Measurements from ENCODE around the gene FASTKD3.

The FASTKD3 gene

DNA sequence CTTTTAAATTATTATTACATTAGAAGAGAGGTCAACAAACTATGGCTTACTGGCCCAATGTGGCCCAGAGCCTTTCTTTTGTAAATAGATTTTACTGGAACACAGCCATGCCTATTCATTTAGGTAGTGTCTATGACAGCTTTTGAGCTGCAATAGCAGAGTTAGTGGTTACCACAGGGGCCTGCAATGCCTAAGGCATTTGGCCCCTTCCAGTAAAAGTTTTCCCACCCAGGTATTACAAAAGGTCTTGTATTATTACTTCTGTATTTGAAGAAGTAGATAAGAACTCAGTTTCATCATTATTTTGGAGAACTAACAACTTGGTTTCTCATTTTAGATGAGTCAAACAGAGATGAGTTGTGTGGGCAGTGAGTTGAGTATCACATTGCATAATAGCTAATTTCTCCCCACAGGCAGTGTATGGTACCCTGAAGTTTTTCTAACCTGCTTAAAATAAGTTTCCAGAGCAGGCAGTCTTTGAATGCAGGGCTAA is 9.6 kb upstream of the FASTKD3 start:
- DNase-seq (ENCODE audit: low read depth, low spot score), result no peak

DNA sequence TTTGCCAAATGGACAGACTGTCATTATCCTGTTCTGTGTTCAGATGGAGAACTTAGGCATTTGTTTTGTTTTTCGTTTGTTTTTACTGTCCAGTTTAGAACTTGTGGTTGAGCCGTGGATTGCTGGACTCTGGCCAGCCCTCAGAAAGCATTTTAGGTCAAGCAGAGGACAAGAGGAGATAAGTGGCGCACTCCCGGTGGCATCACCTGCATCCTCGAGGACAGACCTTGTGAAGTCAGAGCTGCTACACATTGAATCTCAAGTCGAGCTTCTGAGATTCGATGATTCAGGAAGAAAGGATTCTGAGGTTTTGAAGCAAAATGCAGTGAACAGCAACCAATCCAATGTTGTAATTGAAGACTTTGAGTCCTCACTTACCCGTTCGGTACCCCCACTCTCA is 9.0 kb upstream of the FASTKD3 start:
- DNase-seq (ENCODE audit: low read depth, low spot score), result no peak

DNA sequence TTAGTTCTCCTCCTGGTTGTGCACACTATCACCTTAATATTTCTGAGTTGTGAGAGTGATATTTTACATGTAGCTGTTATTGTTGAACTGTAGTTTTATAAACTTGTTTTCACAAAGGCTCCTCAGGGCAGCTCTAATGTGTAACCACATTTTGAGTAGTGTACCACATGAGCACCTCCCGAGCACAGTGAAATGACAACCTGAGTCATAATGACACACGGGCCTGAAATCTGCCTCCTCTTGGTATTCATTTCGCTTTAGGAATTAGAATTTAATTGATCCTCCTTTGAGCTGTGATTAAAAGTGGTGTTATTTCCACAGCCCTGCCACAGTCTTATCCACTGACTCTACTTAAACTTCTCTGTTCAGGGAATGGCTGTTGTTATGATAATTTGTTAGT is 8.0 kb upstream of the FASTKD3 start:
- no peak for DNase-seq (ENCODE audit: low read depth, low spot score)

- DNase-seq (ENCODE audit: low read depth, low spot score), result no peak
Observed at GRCh38 chr5:7875151-7875550, 6.3 kb upstream of the FASTKD3 start.

DNA sequence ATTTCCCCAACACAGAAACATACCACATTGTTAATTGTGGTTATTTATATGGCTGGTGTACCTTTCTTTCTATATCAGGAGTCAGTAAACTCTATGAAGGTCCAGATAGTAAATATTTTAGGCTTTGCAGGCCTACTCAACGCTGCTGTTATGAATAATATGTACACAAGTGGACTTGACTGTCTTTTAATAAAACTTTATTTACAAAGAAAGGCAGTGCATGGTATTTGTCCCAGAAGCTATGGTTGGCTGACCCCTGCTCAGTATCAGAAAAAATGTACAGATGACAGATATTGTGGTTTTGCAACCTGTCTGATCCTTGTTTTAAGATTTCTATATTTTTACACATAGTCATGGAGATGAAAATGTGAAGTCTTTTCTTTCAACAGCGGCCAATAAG is 5.8 kb upstream of the FASTKD3 start:
- DNase-seq (ENCODE audit: low read depth, low spot score), result no peak

DNA sequence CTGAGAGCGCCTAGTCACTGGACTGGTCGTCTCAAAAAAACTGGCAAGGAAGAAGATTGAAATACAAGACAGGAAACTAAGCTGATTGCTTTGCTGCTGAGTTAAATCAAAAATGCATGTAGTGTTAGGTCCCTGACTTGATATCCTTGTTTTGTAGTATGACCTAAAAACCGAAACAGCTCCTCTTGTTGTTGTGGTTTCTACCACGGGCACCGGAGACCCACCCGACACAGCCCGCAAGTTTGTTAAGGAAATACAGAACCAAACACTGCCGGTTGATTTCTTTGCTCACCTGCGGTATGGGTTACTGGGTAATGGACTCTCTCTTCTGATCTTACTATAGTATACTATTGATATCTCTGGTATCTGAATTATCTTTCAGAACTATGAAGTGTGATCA is 4.4 kb upstream of the FASTKD3 start:
- DNase-seq (ENCODE audit: low read depth, low spot score), result no peak

GRCh38 chr5:7872517-7873130 is 3.8 kb upstream of the FASTKD3 start:
- DNase-seq (ENCODE audit: low read depth, low spot score), result no peak

DNA sequence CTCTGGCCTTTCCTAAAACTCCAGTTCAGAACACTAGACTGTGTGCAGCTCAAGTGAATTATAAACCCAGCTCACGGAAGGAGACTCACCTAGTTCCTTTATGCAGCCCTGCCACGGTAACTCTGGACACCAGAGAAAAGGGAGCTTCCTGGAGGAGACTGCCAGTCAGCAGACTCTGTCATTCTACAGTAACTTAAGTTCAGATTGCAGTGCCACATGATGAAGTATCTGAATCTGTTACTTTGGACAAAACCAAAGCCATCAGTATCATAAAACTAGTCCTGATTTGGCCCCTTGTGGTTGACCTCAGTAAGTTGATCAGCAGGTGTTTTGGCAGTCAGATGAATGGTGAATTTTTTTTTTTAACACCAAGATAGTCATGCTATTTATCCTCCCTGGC is 2.8 kb upstream of the FASTKD3 start:
- DNase-seq (ENCODE audit: low read depth, low spot score), result no peak

DNA sequence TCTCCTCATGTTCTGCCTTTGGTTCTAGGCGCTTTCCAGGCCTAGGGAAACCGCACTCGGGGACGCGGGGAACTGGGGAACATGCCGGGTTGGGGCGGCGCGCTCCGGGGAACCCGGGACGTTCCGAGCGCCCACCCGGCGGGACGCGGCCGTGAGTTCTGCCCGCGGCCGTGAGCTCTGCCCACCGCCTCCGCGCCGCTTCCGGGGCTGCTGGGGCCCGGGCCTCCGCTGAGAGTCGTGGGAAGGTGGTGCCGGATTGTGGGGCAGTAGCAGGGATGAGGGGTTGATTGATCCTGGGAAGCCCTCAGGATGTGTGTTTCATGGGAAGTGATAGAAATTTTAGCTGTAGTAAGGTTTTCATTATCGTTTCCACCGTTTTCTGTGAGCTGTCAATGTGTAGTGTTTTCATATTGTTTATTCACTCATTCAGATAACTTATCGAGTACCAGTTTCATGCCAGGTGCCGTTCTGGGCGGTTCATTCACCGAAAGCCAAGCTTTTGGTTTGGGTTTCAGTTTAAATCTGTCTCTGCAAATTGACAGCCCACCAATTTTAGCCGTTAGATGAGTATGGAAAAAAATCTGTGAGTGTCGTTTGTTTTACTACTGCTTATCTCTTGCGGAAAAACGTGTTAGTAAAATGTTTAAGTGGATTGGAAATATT is 774 bp upstream of the FASTKD3 start:
- peak; percentile 19 for DNase-seq (ENCODE audit: low read depth, low spot score)

DNA sequence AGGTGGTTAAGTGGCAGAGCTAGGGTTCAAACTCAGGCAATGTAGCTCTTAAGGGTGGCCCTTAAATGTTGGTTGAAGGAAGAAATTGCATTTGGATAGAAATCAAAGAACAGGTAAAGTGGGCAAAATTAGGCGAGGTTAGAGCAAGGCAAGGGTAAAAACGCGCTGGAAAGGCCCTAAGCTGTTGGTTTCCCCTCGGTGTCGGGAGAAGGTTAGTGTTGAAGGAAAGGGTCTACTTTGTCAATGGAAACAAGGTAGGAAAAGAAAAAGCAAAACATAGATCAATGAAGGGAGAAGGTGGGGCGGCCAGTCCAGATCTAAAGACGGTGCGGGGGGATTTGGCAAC is 431 bp downstream of the FASTKD3 start:
- DNase-seq (ENCODE audit: low read depth, low spot score), result no peak

- DNase-seq (ENCODE audit: low read depth, low spot score), result no peak
Observed at GRCh38 chr5:7867260-7867659, 1.6 kb downstream of the FASTKD3 start.

DNA sequence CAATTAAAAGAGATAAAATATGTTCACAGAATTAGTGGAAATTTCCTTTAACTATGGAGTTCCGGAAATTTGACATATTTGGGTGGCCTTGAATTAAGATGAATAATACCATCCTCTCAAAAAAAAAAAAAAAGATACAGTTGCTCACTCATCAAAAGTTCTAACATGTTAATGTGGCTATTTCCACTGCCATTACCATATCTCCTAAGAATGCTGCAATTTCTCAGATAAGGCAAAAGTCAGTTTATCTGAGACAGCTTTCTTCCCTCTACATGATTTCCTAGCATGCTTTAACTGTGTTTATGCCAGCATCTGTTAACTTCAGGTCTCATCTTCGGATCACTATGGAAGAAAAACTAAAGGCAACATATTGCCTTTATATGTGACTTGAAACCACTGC is 2.6 kb downstream of the FASTKD3 start:
- no peak for DNase-seq (ENCODE audit: low read depth, low spot score)

DNA sequence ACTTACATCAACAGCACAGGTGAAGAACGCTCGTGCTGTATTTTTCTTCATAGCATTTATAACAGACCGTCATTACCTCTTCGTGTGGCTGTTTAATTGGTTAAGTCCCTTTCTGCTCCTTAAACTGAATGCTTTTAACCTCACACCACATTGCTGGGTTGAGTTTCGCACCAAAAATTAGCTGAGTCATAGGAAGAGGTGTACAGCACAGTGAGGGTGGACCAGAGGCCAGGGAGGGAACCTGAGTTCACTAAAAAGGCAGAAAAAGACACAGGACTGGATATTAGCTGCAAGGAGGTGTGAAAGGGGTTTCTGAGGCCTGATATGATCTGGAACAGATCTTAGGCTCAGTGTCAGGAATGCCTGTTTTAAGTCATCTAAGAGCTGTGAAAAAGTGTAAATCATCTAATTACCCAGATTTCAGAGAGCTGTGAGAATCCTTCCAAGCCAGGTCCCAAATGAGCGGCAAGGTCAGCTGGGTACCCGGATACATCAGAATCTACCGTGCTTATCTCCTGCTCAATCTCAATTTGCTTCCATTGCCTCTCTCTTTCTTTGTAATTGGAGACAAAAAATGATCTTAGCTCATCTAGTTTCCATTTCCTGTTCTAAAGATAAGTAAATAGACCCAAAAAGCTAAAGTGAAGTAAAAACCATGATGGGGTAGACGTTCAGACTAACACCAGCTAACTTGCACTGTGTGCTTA is 10.8 kb downstream of the FASTKD3 start:
- no peak for DNase-seq (ENCODE audit: low read depth, low spot score)

DNA sequence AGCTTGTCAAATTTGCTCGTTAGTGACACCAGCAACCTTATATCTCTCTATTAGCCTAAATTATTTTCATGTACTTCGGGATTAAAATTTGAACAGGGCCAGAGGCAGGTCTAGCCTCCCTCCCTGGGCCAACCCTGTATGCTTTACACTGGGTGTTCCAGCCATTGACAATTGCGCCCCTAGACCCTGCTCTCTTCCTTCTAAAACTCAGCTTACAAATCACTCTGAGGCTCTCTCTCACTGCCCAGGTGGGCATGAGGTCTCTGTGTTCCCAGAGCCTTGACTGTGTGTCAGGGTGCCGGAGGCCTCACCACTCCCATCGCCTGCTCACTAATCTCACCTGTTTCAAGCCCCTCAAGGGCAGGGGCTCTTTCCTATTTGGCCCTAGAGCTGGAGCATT is 11.5 kb downstream of the FASTKD3 start:
- DNase-seq (ENCODE audit: low read depth, low spot score), result no peak

DNA sequence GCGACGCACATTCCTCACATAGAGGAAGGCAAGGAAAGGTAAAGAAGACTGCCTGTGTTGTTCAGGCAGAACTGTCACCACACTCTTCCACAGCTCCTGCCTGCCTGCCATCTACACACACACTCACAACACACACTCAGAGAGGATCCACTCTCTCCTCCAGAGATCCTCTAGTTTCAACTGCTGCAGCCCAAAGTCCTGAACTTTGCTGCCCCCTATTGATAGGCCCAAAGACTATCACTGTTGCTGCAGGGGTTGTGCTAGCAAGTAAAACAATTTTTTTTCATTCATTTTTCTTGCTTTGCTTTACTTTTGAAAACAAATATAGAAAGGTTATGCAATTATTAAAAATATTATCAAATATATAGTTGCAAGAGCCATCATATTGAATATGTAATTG is 12.0 kb downstream of the FASTKD3 start:
- DNase-seq (ENCODE audit: low read depth, low spot score), result peak; percentile 34

DNA sequence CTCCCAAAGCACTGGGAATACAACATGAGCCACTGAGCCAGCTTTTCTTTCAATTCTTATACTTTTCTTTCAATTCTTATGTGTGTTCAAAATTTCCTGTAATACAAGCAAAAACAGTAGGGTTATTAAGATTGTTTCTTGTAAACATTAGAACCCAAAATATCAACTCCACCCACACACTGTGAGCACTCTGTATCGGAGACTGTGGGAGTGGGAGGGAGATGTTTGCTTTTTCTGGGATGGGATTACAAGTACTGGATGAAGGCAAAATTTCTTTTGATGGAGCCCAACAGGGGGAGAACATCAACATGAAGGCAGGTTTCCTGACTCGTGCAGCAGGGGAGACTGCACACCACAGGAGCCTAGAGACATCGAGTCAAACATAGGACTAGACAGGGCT is 13.2 kb downstream of the FASTKD3 start:
- DNase-seq (ENCODE audit: low read depth, low spot score), result no peak

DNA sequence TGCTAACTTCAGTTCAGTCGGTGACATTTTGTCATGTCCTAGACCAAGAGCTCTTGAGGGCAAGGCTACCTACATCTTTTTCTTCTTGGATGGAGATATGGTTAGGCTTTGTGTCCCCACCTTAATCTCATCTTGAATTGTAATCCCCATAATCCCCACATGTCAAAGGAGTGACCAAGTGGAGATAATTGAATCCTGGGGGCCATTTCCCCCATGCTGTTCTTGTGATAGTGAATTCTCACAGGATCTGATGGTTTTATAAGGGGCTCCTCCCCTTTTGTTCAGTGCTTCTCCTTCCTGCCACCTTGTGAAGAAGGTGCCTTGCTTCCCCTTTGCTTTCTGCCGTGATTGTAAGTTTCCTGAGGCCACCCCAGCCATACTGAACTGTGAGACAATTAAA is 15.8 kb downstream of the FASTKD3 start:
- DNase-seq (ENCODE audit: low read depth, low spot score), result no peak

- no peak for DNase-seq (ENCODE audit: low read depth, low spot score)
Observed at GRCh38 chr5:7852542-7852941, 16.3 kb downstream of the FASTKD3 start.

GRCh38 chr5:7851617-7852289 is 17.1 kb downstream of the FASTKD3 start:
- DNase-seq (ENCODE audit: low read depth, low spot score), result no peak

DNA sequence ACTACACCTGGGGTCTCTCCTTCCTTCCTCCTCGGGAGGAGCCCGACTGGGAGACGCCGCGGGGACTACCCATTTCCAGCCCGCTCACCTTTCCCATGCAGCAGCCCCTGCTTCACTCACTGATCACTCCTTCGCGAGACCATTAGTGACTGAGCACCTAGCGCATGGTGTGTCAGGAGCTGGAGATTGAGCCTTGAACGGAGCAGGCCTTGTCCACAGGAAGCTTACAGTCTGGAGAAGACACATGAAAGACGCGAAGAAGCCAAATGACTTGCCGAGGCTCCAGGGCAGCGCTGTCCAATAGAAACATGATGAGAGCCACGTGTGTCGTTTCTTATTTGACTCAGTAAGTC is 17.6 kb downstream of the FASTKD3 start:
- DNase-seq (ENCODE audit: low read depth, low spot score), result no peak

GRCh38 chr5:7850395-7851239 is 18.2 kb downstream of the FASTKD3 start, which contains the start of gene CFAP90:
TSS of gene CFAP90 (minus strand) at chr5:7851133. CDS start at chr5:7851021, 112 bp downstream.
- peak; percentile 91 for DNase-seq (ENCODE audit: low read depth, low spot score)
